ENCODE data around the gene DDX41. TPM values are rescaled to one million over a fixed set of nuclear protein-coding genes. Genes with fewer than 3 reads are reported as not detected.

Gene DDX41
- total and polyA plus RNA-seq, 2 of the 13 experiments (the other 11 are each of a cell fraction or from before 2014, with no cell fraction given): 62.8 to 105 TPM

DNA sequence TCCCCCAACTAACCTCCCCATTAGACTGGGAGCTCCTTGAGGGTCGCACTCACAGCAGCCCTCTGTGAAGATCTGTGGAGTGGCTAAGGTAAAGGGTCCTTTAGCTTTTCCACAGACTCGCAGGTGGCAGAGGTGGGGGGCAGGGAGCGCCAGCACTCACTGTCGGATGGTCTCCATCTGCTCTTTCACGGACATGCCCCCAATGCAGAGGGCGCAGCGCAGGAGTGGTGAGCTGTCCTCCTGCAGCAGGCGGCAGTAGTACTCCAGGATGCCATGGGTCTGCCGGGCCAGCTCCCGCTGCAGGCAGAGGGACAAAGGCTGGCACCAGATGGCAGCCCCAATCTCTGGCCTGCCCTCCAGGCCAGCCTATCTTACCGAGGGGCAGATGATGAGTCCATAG, 2.2 kb downstream of the DDX41 start:
- Histone ChIP-seq H3K9ac (ENCODE audit: insufficient read depth, low read depth, low read length) (no peak overlapping the region), H2AFZ (ENCODE audit: low read length) (no peak overlapping the region), H3K4me1 (ENCODE audit: insufficient read depth, low read length) (peaks cover 26% of the 10 kb centered on the region), H3K4me3 (replicated peaks in 1 of 3; ENCODE audit: insufficient read depth in 1 of 3, low read depth in 2 of 3, low read length in 3 of 3) (no peak overlapping the region), H3K27me3 (ENCODE audit: control insufficient read depth in 1 of 2, insufficient read depth in 2 of 2, low read length in 2 of 2) (no peaks in the 10 kb centered on the region; a peak in 1 of 5 replicates), H4K20me1 (ENCODE audit: insufficient read depth, low read length) (no peaks in the 10 kb centered on the region; the same call in 1 of the 2 replicates), H3K79me2 (ENCODE audit: insufficient read depth, low read length) (peaks cover 15% of the 10 kb centered on the region), H3K9me3 (ENCODE audit: low read length) (no peaks in the 10 kb centered on the region), H3K4me2 (ENCODE audit: low read depth, low read length) (no peak overlapping the region; the same call in 1 of the 2 replicates), H3K36me3 (replicated peaks in 1 of 2; ENCODE audit: control insufficient read depth in 1 of 2, insufficient read depth in 2 of 2, low read length in 2 of 2) (peaks cover 31 to 59% of the 10 kb centered on the region in 2 experiments; a peak in 4 of 5 replicates), H3K27ac (ENCODE audit: extremely low read length, insufficient read depth, low read length) (no peak overlapping the region)
- ChIA-PET POLR2A (no interaction called here), CTCF (ENCODE audit: low intra/inter-chr PET ratio, low total read pairs) (no interaction called here)
- BruUV-seq (replicated peaks): no TSS peak
- in situ Hi-C loops (cut with HindIII; ENCODE audit: extremely low pct_ligation_motif_present, low pct_unique_long_range_greater_than_20kb) (no loop called here), intact Hi-C loops (cut with micrococcal nuclease; ENCODE audit: unreplicated experiment) (no loop called here)
- WGBS (ENCODE audit: low lambda C conversion rate): 96% methylated on average over 8 of the region's 11 CpGs
- ATAC-seq (no peak), DNase-seq (ENCODE audit: low spot score) (no peak), FAIRE-seq (no peak)
- TF ChIP-seq ZSCAN12 (CRISPR knock-in tag; IDR thresholded peaks at IDR 0.05) (no peak), HOXD1 (CRISPR knock-in tag; IDR thresholded peaks at IDR 0.05) (no peak), ZNF44 (CRISPR knock-in tag; IDR thresholded peaks at IDR 0.05) (no peak), HNRNPH1 (optimal IDR thresholded peaks at IDR 0.05; ENCODE audit: low read depth, low read length) (no peak)

DNA sequence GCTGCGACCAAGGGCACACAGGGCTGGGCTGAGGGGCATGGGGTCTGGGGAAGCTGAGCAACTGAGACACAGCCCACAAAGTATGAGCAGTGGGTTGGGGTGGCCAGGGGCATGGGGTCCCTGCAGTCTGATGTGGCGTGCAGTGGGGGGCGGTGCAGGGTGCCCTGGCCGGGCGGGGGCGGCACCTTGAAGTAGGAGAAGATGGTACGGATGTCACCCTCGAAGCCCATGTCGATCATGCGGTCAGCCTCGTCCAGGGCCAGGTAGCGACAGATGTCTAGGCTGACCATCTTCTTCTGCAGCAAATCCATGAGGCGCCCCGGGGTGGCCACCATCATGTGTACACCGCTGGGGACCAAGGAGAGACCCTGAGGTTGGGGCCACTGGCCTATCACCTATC, 3.3 kb downstream of the DDX41 start:
- H3K27ac ChIP-seq (ENCODE audit: extremely low read length, insufficient read depth, low read length): no peak overlapping the region
- DNase-seq (ENCODE audit: low spot score) (no peak), ATAC-seq (no peak), FAIRE-seq (no peak)
- H3K79me2 ChIP-seq (ENCODE audit: insufficient read depth, low read length): peaks cover 15% of the 10 kb centered on the region
- in situ Hi-C loops (cut with HindIII; ENCODE audit: extremely low pct_ligation_motif_present, low pct_unique_long_range_greater_than_20kb): no loop called here
- ChIA-PET CTCF (ENCODE audit: low intra/inter-chr PET ratio, low total read pairs) (no interaction called here), POLR2A (no interaction called here)
- H4K20me1 ChIP-seq (ENCODE audit: insufficient read depth, low read length): no peaks in the 10 kb centered on the region; the same call in 1 of the 2 replicates
- H3K9me3 ChIP-seq (ENCODE audit: low read length): no peaks in the 10 kb centered on the region
- H3K4me1 ChIP-seq (ENCODE audit: insufficient read depth, low read length): peaks cover 17% of the 10 kb centered on the region
- intact Hi-C loops (cut with micrococcal nuclease; ENCODE audit: unreplicated experiment): no loop called here
- no peak overlapping the region for H3K9ac ChIP-seq (ENCODE audit: insufficient read depth, low read depth, low read length)
- H3K4me3 ChIP-seq (replicated peaks in 1 of 3; ENCODE audit: insufficient read depth in 1 of 3, low read depth in 2 of 3, low read length in 3 of 3): no peak overlapping the region
- 98% methylated on average over 12 of the region's 15 CpGs for WGBS (ENCODE audit: low lambda C conversion rate)
- H2AFZ ChIP-seq (ENCODE audit: low read length): no peak overlapping the region
- no TSS peak for BruUV-seq (replicated peaks)
- H3K27me3 ChIP-seq (ENCODE audit: control insufficient read depth in 1 of 2, insufficient read depth in 2 of 2, low read length in 2 of 2): no peaks in the 10 kb centered on the region; a peak in 1 of 5 replicates
- TF ChIP-seq ZNF556 (CRISPR knock-in tag; IDR thresholded peaks at IDR 0.05; ENCODE audit: borderline replicate concordance): no peak
- no peak for TF ChIP-seq ZNF143 (CRISPR knock-in tag; IDR thresholded peaks at IDR 0.05)
- no peak for TF ChIP-seq ZNF333 (CRISPR knock-in tag; IDR thresholded peaks at IDR 0.05; ENCODE audit: borderline replicate concordance)
- TF ChIP-seq FOXM1 (CRISPR knock-in tag; IDR thresholded peaks at IDR 0.05): no peak
- TF ChIP-seq TP53 (CRISPR knock-in tag; conservative IDR thresholded peaks at IDR 0.05): no peak
- TF ChIP-seq ZSCAN31 (CRISPR knock-in tag; IDR thresholded peaks at IDR 0.05; ENCODE audit: low read depth): no peak
- no peak for TF ChIP-seq JARID2 (CRISPR knock-in tag; IDR thresholded peaks at IDR 0.05; ENCODE audit: insufficient replicate concordance)
- no peak for TF ChIP-seq HNRNPK (IDR thresholded peaks at IDR 0.05; ENCODE audit: low read depth, low read length, poor library complexity, severe bottlenecking)
- no peak for TF ChIP-seq E2F2 (CRISPR knock-in tag; IDR thresholded peaks at IDR 0.05; ENCODE audit: borderline replicate concordance)
- TF ChIP-seq NFKB2 (CRISPR knock-in tag; IDR thresholded peaks at IDR 0.05; ENCODE audit: borderline replicate concordance): no peak
- no peak overlapping the region for H3K4me2 ChIP-seq (ENCODE audit: low read depth, low read length)
- peaks cover 30 to 57% of the 10 kb centered on the region in 2 experiments; a peak in 4 of 5 replicates for H3K36me3 ChIP-seq (replicated peaks in 1 of 2; ENCODE audit: control insufficient read depth in 1 of 2, insufficient read depth in 2 of 2, low read length in 2 of 2)

Measured in HepG2 (cell line).